IMR-90 (cell line): Measurements from ENCODE around the gene AS3MT. TPM values are rescaled to one million over a fixed set of nuclear protein-coding genes. Genes with fewer than 3 reads are reported as not detected.

Experiments
- ATAC-seq: fragments of 200-7000 bp; cut with Tn5 transposase; 2 replicates; pipeline ENCODE4 v1.9.1; 2020; ENCODE audit warnings: low read depth, mild to moderate bottlenecking, moderate library complexity
- BruUV-seq: library from RNA; stranded (reverse); fragments of 400-500 nt; replicated peaks from 2 replicates; lab custom pipeline; 2021; lab: Mats Ljungman, UMichigan
- CTCF ChIA-PET: fragments of 300-600 bp; formaldehyde crosslinking; extraction: SDS; loops from one replicate; lab custom pipeline; 2021; ENCODE audit warnings: antibody characterized with exemption; lab: Yijun Ruan, JAX
- POLR2A ChIA-PET: fragments of 300-600 bp; sonication (Branson Sonifier 250); formaldehyde crosslinking; loops from one replicate; lab custom pipeline; 2022; ENCODE audit warnings: antibody characterized with exemption; ENCODE audit not compliant: unreplicated experiment; lab: Charles Lee
- DNase-seq: peaks from one replicate; pipeline ENCODE4 v3.0.0; 2013
- H2AFZ ChIP-seq: replicated peaks from 2 replicates; pipeline ENCODE3; 2013; ENCODE audit warnings: low read length, mild to moderate bottlenecking; ENCODE audit not compliant: poor library complexity
- H2AK5ac ChIP-seq: 2 replicates; pipeline ENCODE4 v1.6.1; 2013; ENCODE audit warnings: low read depth, low read length, inconsistent platforms
- H2AK9ac ChIP-seq: replicated peaks from 2 replicates; pipeline ENCODE3; 2013; ENCODE audit warnings: mild to moderate bottlenecking, low read depth, low read length, moderate library complexity; ENCODE audit not compliant: poor library complexity
- H2BK120ac ChIP-seq: 2 replicates; pipeline ENCODE4 v1.6.1; 2013; ENCODE audit warnings: low read depth, low read length, inconsistent platforms
- H2BK15ac ChIP-seq: 3 replicates; pipeline ENCODE4 v1.6.1; 2013; ENCODE audit warnings: low read depth, low read length, inconsistent platforms
- H2BK20ac ChIP-seq: 2 replicates; pipeline ENCODE4 v1.6.1; 2013; ENCODE audit warnings: low read depth, mild to moderate bottlenecking, inconsistent platforms, low read length, moderate library complexity
- H2BK5ac ChIP-seq: 2 replicates; pipeline ENCODE4 v1.6.1; 2013; ENCODE audit warnings: mild to moderate bottlenecking, low read depth, low read length, inconsistent platforms; ENCODE audit not compliant: poor library complexity, severe bottlenecking
- H3K14ac ChIP-seq: replicated peaks from 2 replicates; pipeline ENCODE4 v1.6.1; 2013; ENCODE audit warnings: low read depth, low read length, inconsistent platforms
- H3K18ac ChIP-seq: 2 replicates; pipeline ENCODE4 v1.6.1; 2013; ENCODE audit warnings: low read depth, low read length, control low read depth
- H3K23ac ChIP-seq: 2 replicates; pipeline ENCODE4 v1.6.1; 2013; ENCODE audit warnings: low read depth, low read length, inconsistent platforms
- H3K27ac ChIP-seq: 2 replicates; pipeline ENCODE4 v1.5.1; 2013; ENCODE audit warnings: mild to moderate bottlenecking, control low read depth, low read length; ENCODE audit not compliant: insufficient read depth
- H3K27me3 ChIP-seq: 2 replicates; pipeline ENCODE4 v1.6.1; 2013; ENCODE audit warnings: low read length; ENCODE audit not compliant: control insufficient read depth, insufficient read depth
- H3K36me3 ChIP-seq: 2 replicates; pipeline ENCODE4 v1.6.1; 2013; ENCODE audit warnings: low read length, mixed read lengths; ENCODE audit not compliant: control insufficient read depth, insufficient read depth
- H3K4ac ChIP-seq: 2 replicates; pipeline ENCODE4 v1.6.1; 2013; ENCODE audit warnings: low read depth, low read length, inconsistent platforms
- H3K4me1 ChIP-seq: 2 replicates; pipeline ENCODE4 v1.6.1; 2013; ENCODE audit warnings: low read length, mixed read lengths; ENCODE audit not compliant: control insufficient read depth, insufficient read depth
- H3K4me2 ChIP-seq: 2 replicates; pipeline ENCODE4 v1.6.1; 2013; ENCODE audit warnings: low read depth, mild to moderate bottlenecking, control low read depth, low read length, moderate library complexity
- H3K4me3 ChIP-seq: 2 replicates; pipeline ENCODE4 v1.5.1; 2013; ENCODE audit warnings: low read depth, mild to moderate bottlenecking, control low read depth, low read length, moderate library complexity; ENCODE audit not compliant: insufficient read depth
- H3K56ac ChIP-seq: 2 replicates; pipeline ENCODE4 v1.6.1; 2013; ENCODE audit warnings: low read length, inconsistent platforms; ENCODE audit not compliant: insufficient read depth; ENCODE audit errors: extremely low read depth
- H3K79me1 ChIP-seq, 2 experiments: 2 replicates each; pipeline ENCODE4 v1.6.1; 2013; ENCODE audit warnings: low read length in 2 of 2, inconsistent platforms in 1 of 2, low read depth in 1 of 2
- H3K9ac ChIP-seq: 2 replicates; pipeline ENCODE4 v1.6.1; 2013; ENCODE audit warnings: low read depth, low read length, control low read depth
- H3K9me1 ChIP-seq: 2 replicates; pipeline ENCODE4 v1.6.1; 2013; ENCODE audit warnings: low read length, inconsistent platforms; ENCODE audit not compliant: insufficient read depth
- H3K9me3 ChIP-seq: 2 replicates; pipeline ENCODE4 v1.6.1; 2013; ENCODE audit warnings: low read length; ENCODE audit not compliant: control insufficient read depth, insufficient read depth
- H4K20me1 ChIP-seq: 2 replicates; pipeline ENCODE4 v1.6.1; 2013; ENCODE audit warnings: low read length, inconsistent platforms; ENCODE audit not compliant: insufficient read depth
- H4K5ac ChIP-seq: 2 replicates; pipeline ENCODE4 v1.6.1; 2013; ENCODE audit warnings: mild to moderate bottlenecking, low read depth, low read length, control low read depth
- H4K8ac ChIP-seq, 2 experiments: 2 replicates each; pipeline ENCODE4 v1.6.1; 2013; ENCODE audit warnings: low read depth in 2 of 2, low read length in 2 of 2, control low read depth in 1 of 2, inconsistent platforms in 1 of 2
- H4K91ac ChIP-seq: 2 replicates; pipeline ENCODE4 v1.6.1; 2013; ENCODE audit warnings: low read depth, low read length, inconsistent platforms; ENCODE audit not compliant: insufficient read depth
- BHLHE40 ChIP-seq: fragments of 150-350 bp; IDR thresholded peaks from 2 replicates; pipeline ENCODE4 v1.6.1; 2016; ENCODE audit warnings: mild to moderate bottlenecking, low read depth, low read length
- CEBPB ChIP-seq: IDR thresholded peaks from 2 replicates; pipeline ENCODE4 v1.6.1; 2012; ENCODE audit warnings: low read depth, low read length, improper control_type of control experiment
- CHD1 ChIP-seq: IDR thresholded peaks from 2 replicates; pipeline ENCODE4 v1.6.1; 2012; ENCODE audit warnings: low read depth, low read length, improper control_type of control experiment
- CTCF ChIP-seq: conservative IDR thresholded peaks from 2 replicates; pipeline ENCODE4 v1.5.1; 2012; ENCODE audit warnings: mild to moderate bottlenecking, low read depth, low read length, improper control_type of control experiment
- ELK1 ChIP-seq: fragments of 150-350 bp; IDR thresholded peaks from 2 replicates; pipeline ENCODE4 v1.6.1; 2016; ENCODE audit warnings: low read depth, mild to moderate bottlenecking, low read length, moderate library complexity, borderline replicate concordance
- FOS ChIP-seq: fragments of 150-350 bp; IDR thresholded peaks from 2 replicates; pipeline ENCODE4 v1.6.1; 2016; ENCODE audit warnings: low read depth, low read length
- MAFK ChIP-seq: IDR thresholded peaks from 2 replicates; pipeline ENCODE4 v1.6.1; 2012; ENCODE audit warnings: low read depth, low read length, improper control_type of control experiment
- MAZ ChIP-seq: IDR thresholded peaks from 2 replicates; pipeline ENCODE4 v1.6.1; 2012; ENCODE audit warnings: low read depth, mild to moderate bottlenecking, low read length, improper control_type of control experiment, moderate library complexity, borderline replicate concordance
- MXI1 ChIP-seq: IDR thresholded peaks from 2 replicates; pipeline ENCODE4 v1.6.1; 2012; ENCODE audit warnings: low read depth, mild to moderate bottlenecking, low read length, moderate library complexity, borderline replicate concordance
- NFE2L2 ChIP-seq: fragments of 150-350 bp; IDR thresholded peaks from 2 replicates; pipeline ENCODE4 v1.6.1; 2016; ENCODE audit warnings: low read depth, mild to moderate bottlenecking, low read length
- POLR2A ChIP-seq: IDR thresholded peaks from 2 replicates; pipeline ENCODE4 v1.6.1; 2012; ENCODE audit warnings: mild to moderate bottlenecking, low read depth, low read length
- RAD21 ChIP-seq: IDR thresholded peaks from 2 replicates; pipeline ENCODE4 v1.6.1; 2012; ENCODE audit warnings: low read length, improper control_type of control experiment
- RCOR1 ChIP-seq: IDR thresholded peaks from 2 replicates; pipeline ENCODE4 v1.6.1; 2012; ENCODE audit warnings: mild to moderate bottlenecking, low read length, improper control_type of control experiment; ENCODE audit not compliant: insufficient replicate concordance
- RFX5 ChIP-seq: IDR thresholded peaks from 2 replicates; pipeline ENCODE4 v1.8.0; 2012; ENCODE audit warnings: low read depth, mild to moderate bottlenecking, low read length, moderate library complexity
- SMC3 ChIP-seq: fragments of 150-350 bp; IDR thresholded peaks from 2 replicates; pipeline ENCODE4 v1.6.1; 2016; ENCODE audit warnings: low read depth, mild to moderate bottlenecking, antibody characterized with exemption, low read length, moderate library complexity
- USF2 ChIP-seq: fragments of 150-350 bp; IDR thresholded peaks from 2 replicates; pipeline ENCODE4 v1.6.1; 2017; ENCODE audit warnings: mild to moderate bottlenecking, antibody characterized with exemption, low read length, low read depth
- WGBS, 2 experiments: methylation state at CpG; one replicate each; pipeline versions ENCODE4 v1.1.5 to v1.1.7; 2013; ENCODE audit warnings: missing lambda C conversion rate in 2 of 2; ENCODE audit not compliant: insufficient read length in 1 of 2; ENCODE audit errors: extremely low coverage in 2 of 2; 5-methylcytosine and 5-hydroxymethylcytosine counted together
- dilution Hi-C: fragments of 300-500 bp; cut with HindIII; formaldehyde crosslinking; loops from one replicate; pipeline ENCODE4 v1.14.3; 2018; ENCODE audit warnings: low sequenced_read_pairs; ENCODE audit not compliant: unreplicated experiment
- in situ Hi-C: fragments of 300-500 bp; cut with MboI; formaldehyde crosslinking; loops from 3 replicates; pipeline ENCODE4 v1.14.3; 2019; ENCODE audit warnings: low sequenced_read_pairs, inconsistent platforms, mixed read lengths
- intact Hi-C: fragments of 100-400 bp; cut with micrococcal nuclease; formaldehyde crosslinking; loops from 2 replicates; pipeline ENCODE4 v1.10.0; 2022
- polyA plus RNA-seq, 3 experiments: library from polyadenylated mRNA; depleted of rRNA; stranded (reverse); fragments of >200 nt; gene quantifications; 2 replicates each; pipeline ENCODE4 v1.2.3, GENCODE V29; 2012; ENCODE audit warnings: low replicate concordance in 1 of 3
- total RNA-seq: library from RNA; depleted of rRNA; stranded (reverse); fragments of >200 nt; gene quantifications from 2 replicates; pipeline ENCODE4 v1.2.3, GENCODE V29; 2012

Gene AS3MT
- total and polyA plus RNA-seq, 2 of the 4 experiments (the other 2 are of a cell fraction), result 2.7 to 3.6 TPM

- H3K4me1 ChIP-seq, result no peaks in the 10 kb centered on the region
- H3K14ac ChIP-seq, result no peak overlapping the region
- no peaks in the 10 kb centered on the region for H3K36me3 ChIP-seq
- no peak overlapping the region for H3K4me2 ChIP-seq
- H3K79me1 ChIP-seq, result no peaks in the 10 kb centered on the region
- no peak overlapping the region for H3K56ac ChIP-seq
- H3K27ac ChIP-seq, result no peak overlapping the region
- H3K18ac ChIP-seq, result no peak overlapping the region
- peaks cover 2% of the 10 kb centered on the region for H3K27me3 ChIP-seq
- dilution Hi-C loops, result no loop called here
- no peaks in the 10 kb centered on the region for H3K9me1 ChIP-seq
- H4K20me1 ChIP-seq, result no peaks in the 10 kb centered on the region
- H4K8ac ChIP-seq, result no peak overlapping the region
- no peak overlapping the region for H3K9ac ChIP-seq
- H2AFZ ChIP-seq, result peak overlapping the region; percentile 43
- H3K4ac ChIP-seq, result no peak overlapping the region
- intact Hi-C loops, result no loop called here
- H3K4me3 ChIP-seq, result no peak overlapping the region
- WGBS, 2 experiments, result no CpG with 5 or more reads among the region's 12 CpGs
- no peak overlapping the region for H2BK20ac ChIP-seq
- no TSS peak for BruUV-seq
- no peak overlapping the region for H2AK5ac ChIP-seq
- TF ChIP-seq CHD1 (no peak), ELK1 (no peak), CEBPB (no peak), NFE2L2 (no peak), MXI1 (no peak), RFX5 (no peak), CTCF (no peak), SMC3 (no peak), RCOR1 (no peak), POLR2A (no peak), BHLHE40 (no peak), USF2 (no peak), MAFK (no peak), MAZ (no peak), RAD21 (no peak), FOS (no peak)
- no peaks in the 10 kb centered on the region for H3K9me3 ChIP-seq
- H2BK120ac ChIP-seq, result no peak overlapping the region
- H3K23ac ChIP-seq, result no peak overlapping the region
- no peak overlapping the region for H2BK15ac ChIP-seq
- CTCF ChIA-PET, result no interaction called here
- DNase-seq (no peak), ATAC-seq (no peak)
- H4K5ac ChIP-seq, result no peak overlapping the region
- POLR2A ChIA-PET, result no interaction called here
- in situ Hi-C loops, result no loop called here
- no peak overlapping the region for H2AK9ac ChIP-seq
- H2BK5ac ChIP-seq, result no peak overlapping the region
- no peak overlapping the region for H4K91ac ChIP-seq
Measured at GRCh38 chr10:102822222-102822621, 47.0 kb upstream of the AS3MT start.
